Measurements from ENCODE around the gene CPEB2. TPM values are rescaled to one million over a fixed set of nuclear protein-coding genes. Genes with fewer than 3 reads are reported as not detected.

CPEB2 gene
- total RNA-seq, 4 donors from 2014 or later = 10.5 to 32.6 (median 22.6) TPM

GRCh38 chr4:15003891-15004738 is 1.8 kb downstream of the CPEB2 start:
- no peak for DNase-seq

DNA sequence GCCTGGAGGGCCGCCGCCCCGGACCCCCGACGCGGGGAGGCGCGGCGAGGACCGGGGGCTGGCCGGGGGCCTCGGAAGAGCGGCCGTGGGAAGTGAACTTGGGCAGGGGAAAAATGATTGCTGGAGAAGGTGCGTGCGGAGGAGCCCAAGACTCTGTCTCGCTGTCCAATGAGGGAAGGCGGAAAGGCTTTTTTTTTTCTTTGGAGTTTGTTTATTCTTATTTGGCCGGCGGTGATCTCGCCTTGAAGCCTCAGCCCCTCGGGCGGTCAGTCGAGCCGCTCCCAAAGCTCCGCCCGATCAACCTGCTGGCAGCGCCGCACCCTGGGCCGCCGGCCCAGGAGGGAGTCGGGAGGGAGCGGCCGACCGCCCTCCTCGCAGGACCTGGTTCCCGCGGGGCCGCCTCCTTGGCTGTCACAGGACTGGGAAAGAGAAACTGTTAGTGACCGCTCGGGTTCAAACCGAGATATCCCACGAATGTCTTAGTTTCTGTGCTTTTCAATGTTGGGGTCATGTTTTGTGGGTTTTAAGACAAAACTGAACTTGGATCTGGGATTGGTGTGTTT is 2.5 kb downstream of the CPEB2 start:
- Histone ChIP-seq H3K27me3 (no peaks in the 10 kb centered on the region), H3K9me3 (no peaks in the 10 kb centered on the region), H3K27ac (peak overlapping the region; percentile 94 to 100 (median 100)), H3K4me1 (peaks cover 2 to 59% (median 8%) of the 10 kb centered on the region in 3 donors), H3K4me3 (peak overlapping the region; percentile 89 to 99 (median 94)), H3K36me3 (peaks cover 0 to 28% (median 0%) of the 10 kb centered on the region in 3 donors)
- WGBS, 2 donors = 0 to 1% methylated on average over 9 to 18 of the region's 43 CpGs
- intact Hi-C loops (cut with DNase I) = loop anchor here (10.0 kb wide), 1 partner anchor 140 kb away; no protein-coding TSS in a partner anchor
- peak; percentile 3 for DNase-seq
- TF ChIP-seq, protein P1, sequence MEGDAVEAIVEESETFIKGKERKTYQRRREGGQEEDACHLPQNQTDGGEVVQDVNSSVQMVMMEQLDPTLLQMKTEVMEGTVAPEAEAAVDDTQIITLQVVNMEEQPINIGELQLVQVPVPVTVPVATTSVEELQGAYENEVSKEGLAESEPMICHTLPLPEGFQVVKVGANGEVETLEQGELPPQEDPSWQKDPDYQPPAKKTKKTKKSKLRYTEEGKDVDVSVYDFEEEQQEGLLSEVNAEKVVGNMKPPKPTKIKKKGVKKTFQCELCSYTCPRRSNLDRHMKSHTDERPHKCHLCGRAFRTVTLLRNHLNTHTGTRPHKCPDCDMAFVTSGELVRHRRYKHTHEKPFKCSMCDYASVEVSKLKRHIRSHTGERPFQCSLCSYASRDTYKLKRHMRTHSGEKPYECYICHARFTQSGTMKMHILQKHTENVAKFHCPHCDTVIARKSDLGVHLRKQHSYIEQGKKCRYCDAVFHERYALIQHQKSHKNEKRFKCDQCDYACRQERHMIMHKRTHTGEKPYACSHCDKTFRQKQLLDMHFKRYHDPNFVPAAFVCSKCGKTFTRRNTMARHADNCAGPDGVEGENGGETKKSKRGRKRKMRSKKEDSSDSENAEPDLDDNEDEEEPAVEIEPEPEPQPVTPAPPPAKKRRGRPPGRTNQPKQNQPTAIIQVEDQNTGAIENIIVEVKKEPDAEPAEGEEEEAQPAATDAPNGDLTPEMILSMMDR (IDR thresholded peaks at IDR 0.05) = no peak
- peak in 3 of 4 donors; percentile 28 to 74 (median 74) for TF ChIP-seq POLR2A (IDR thresholded peaks at IDR 0.05)

More at GRCh38 chr4:15003891-15004738, 1.8 kb downstream of the CPEB2 start:
- H3K27ac ChIP-seq = peak overlapping the region; percentile 94 to 100 (median 100)
- TF ChIP-seq POLR2A (IDR thresholded peaks at IDR 0.05) = no peak
- intact Hi-C loops (cut with DNase I) = loop anchor here (10.0 kb wide), 1 partner anchor 139 kb away; no protein-coding TSS in a partner anchor
- no peaks in the 10 kb centered on the region for H3K27me3 ChIP-seq
- 0% methylated on average over 13 of the region's 109 CpGs; no CpG with 5 or more reads in 1 of the 2 donors for WGBS, 2 donors
- peaks cover 0 to 21% (median 0%) of the 10 kb centered on the region in 3 donors for H3K36me3 ChIP-seq
- H3K4me1 ChIP-seq = peaks cover 2 to 59% (median 8%) of the 10 kb centered on the region in 3 donors
- H3K9me3 ChIP-seq = no peaks in the 10 kb centered on the region
- peak overlapping the region; percentile 89 to 99 (median 94) for H3K4me3 ChIP-seq

- no peak for TF ChIP-seq POLR2A (IDR thresholded peaks at IDR 0.05)
- TF ChIP-seq, protein P1 (IDR thresholded peaks at IDR 0.05) = no peak
- peaks cover 2 to 61% (median 8%) of the 10 kb centered on the region in 3 donors for H3K4me1 ChIP-seq
- no peaks in the 10 kb centered on the region for H3K9me3 ChIP-seq
- H3K4me3 ChIP-seq = peak overlapping the region; percentile 89 to 99 (median 94)
- peaks cover 0 to 36% (median 0%) of the 10 kb centered on the region in 3 donors for H3K36me3 ChIP-seq
- intact Hi-C loops (cut with DNase I) = loop anchor here (10.0 kb wide), 1 partner anchor 141 kb away; no protein-coding TSS in a partner anchor
- H3K27ac ChIP-seq = peak overlapping the region; percentile 94 to 100 (median 100)
- no peaks in the 10 kb centered on the region for H3K27me3 ChIP-seq
- no peak for DNase-seq
- 36% methylated on average over 4 of the region's 4 CpGs for WGBS, 2 donors
These were observed 3.3 kb downstream of the CPEB2 start for GRCh38 chr4:15005474-15006115.

DNA sequence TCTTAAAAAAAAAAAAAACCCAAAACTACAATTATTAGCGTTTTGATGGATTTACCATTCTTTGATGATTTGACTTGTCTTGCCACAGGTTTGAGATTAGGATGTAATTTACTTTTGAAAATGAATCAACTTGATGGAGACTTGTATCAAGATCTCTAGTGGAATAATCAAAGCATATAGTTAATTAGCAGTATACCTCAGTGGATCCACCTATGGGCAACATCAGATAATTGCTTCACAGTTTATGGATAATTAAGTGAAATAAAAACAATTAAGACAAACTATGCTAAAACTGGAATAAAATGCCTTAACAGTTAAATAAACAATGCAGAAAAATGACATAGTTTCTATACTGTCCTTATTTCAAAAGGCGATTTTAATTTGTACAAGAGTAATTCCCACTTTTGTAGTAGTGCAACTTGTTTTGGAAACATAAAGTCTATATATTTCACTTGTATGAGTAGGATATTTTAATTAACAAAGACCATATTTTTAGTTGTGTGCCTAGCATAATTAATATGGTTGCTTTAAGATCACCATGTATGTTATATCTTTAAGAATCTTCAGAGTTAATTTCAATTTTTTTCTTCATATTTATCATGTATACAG is 4.2 kb downstream of the CPEB2 start:
- H3K27me3 ChIP-seq = no peaks in the 10 kb centered on the region
- peak overlapping the region in 3 of 4 donors; percentile 94 to 100 (median 100) for H3K27ac ChIP-seq
- H3K9me3 ChIP-seq = no peaks in the 10 kb centered on the region
- 17 to 27% methylated on average over 2 of the region's 2 CpGs for WGBS, 2 donors
- TF ChIP-seq POLR2A (IDR thresholded peaks at IDR 0.05) = no peak
- TF ChIP-seq, protein P1 (IDR thresholded peaks at IDR 0.05) = peak; percentile 35 to 74 (median 48)
- peaks cover 0 to 45% (median 0%) of the 10 kb centered on the region in 3 donors for H3K36me3 ChIP-seq
- peaks cover 2 to 59% (median 8%) of the 10 kb centered on the region in 3 donors for H3K4me1 ChIP-seq
- DNase-seq = no peak
- intact Hi-C loops (cut with DNase I) = loop anchor here (10.0 kb wide), 1 partner anchor 142 kb away; no protein-coding TSS in a partner anchor
- peak overlapping the region in 3 of 4 donors; percentile 89 to 99 (median 91) for H3K4me3 ChIP-seq

DNA sequence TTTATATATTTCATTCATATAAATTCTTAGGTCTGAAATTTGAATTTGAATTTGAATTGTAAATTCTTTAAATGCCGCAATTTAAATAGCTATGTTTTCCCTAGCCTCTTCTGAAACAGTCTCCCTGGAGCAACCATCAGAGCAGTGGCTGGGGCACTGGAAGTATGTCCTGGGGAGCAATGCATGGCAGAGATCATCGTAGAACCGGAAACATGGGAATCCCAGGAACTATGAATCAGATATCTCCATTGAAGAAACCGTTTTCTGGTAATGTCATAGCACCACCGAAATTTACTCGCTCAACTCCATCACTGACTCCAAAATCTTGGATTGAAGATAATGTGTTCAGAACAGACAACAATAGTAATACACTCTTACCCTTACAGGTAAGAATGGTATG is 4.9 kb downstream of the CPEB2 start:
- no peak for DNase-seq
- H3K27ac ChIP-seq = no peak overlapping the region
- no peaks in the 10 kb centered on the region for H3K27me3 ChIP-seq
- H3K36me3 ChIP-seq = peaks cover 0 to 47% (median 0%) of the 10 kb centered on the region in 3 donors
- no peaks in the 10 kb centered on the region for H3K9me3 ChIP-seq
- intact Hi-C loops (cut with DNase I) = loop anchor here (10.0 kb wide), 1 partner anchor 142 kb away; no protein-coding TSS in a partner anchor
- WGBS, 2 donors = 73 to 76% methylated on average over 6 of the region's 6 CpGs
- peak overlapping the region in 1 of 4 donors; percentile 99 for H3K4me3 ChIP-seq
- peaks cover 2 to 65% (median 8%) of the 10 kb centered on the region in 3 donors for H3K4me1 ChIP-seq
- TF ChIP-seq, protein P1 (IDR thresholded peaks at IDR 0.05) = no peak
- no peak for TF ChIP-seq POLR2A (IDR thresholded peaks at IDR 0.05)

Measured in esophagus squamous epithelium (tissue), 5 donors.